CD4-positive, alpha-beta T cell treated with Interleukin-10 for 1 hour (primary cell): ENCODE measurements around the gene SCARB1.

ENCODE experiments used
- DNase-seq: peaks from one replicate; pipeline ENCODE4 v3.0.0-alpha.2; 2020

SCARB1 gene

GRCh38 chr12:124790650-124791400 is 72.8 kb downstream of the SCARB1 start:
- DNase-seq, result no peak

DNA sequence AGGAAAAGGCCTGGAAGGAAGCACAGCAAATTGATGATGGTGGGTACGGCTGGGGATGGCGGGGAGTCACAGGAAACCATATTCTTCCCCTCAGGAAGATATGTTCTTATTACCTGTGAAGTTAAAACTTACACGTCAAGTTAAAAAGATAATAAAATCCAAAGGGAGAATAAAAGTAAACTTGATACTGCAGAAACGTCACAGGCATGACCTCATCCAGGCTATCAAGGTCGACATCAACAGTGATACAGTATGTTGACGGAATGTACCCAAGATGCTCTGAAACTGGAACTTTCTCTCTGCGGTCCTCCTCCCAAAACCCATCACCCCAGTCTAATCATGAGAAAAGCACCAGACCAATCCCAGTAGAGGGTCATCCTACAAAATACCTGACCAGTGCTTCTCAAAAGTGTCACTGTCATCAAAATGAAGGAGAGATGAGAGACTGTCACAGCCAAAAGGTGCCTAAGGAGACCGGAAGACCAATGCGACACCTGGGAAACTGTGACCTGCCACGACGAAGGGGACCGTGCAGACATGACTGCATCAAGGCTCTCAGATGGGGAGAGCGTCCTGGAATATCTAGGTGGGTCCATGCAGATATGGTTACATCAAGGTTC is 74.6 kb downstream of the SCARB1 start:
- DNase-seq, result no peak

GRCh38 chr12:124786061-124786964 is 77.4 kb downstream of the SCARB1 start:
- no peak for DNase-seq

GRCh38 chr12:124784871-124785572 is 78.6 kb downstream of the SCARB1 start:
- no peak for DNase-seq

GRCh38 chr12:124783087-124783486 is 80.6 kb downstream of the SCARB1 start:
- no peak for DNase-seq

- no peak for DNase-seq
These were observed 81.5 kb downstream of the SCARB1 start for GRCh38 chr12:124782132-124782531.

DNA sequence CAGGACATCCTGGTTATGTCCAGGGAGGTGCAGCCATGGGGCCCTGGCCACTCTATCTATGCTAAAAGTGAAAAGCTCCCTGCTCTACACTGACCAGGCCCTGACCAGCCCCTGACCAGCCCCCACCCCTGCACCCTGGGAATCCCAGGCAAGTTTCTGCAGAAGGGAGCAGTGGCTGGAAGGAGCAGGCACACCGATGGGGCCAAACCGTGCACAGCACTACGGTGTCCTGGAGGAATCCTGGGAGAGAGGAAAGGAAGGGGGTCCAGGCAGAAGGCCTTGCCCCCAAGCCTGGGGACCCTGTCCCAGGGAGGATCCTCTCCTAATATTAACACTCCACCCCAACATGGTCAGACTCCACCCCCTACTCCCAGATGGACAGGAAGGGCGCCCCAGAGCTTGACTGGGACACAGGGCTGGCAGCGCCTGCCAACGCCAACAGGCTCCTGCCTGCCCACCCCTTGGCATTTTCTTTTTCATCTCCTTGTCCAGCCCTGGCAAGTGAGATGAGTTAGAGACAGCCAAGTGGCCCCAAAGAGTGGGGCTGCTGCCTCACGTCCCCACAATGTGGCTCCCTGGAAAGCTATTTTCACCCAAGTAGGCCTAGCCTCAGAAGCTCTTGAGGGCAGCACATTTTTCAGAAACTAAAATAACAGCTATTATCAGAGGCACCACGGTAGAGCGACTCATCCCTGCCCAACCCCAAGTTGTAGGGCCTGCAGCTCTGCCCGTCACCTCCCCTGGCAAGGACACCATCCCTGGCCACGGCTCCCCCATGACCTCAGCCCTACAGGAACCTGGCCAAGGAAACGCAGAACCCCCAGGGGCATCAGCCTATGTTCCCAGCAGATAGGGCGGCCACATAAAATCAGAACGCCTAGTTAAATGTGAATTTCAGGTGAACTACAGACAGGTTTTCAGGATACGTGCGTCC is 82.6 kb downstream of the SCARB1 start:
- no peak for DNase-seq

GRCh38 chr12:124780336-124780735 is 83.3 kb downstream of the SCARB1 start:
- DNase-seq, result no peak

DNA sequence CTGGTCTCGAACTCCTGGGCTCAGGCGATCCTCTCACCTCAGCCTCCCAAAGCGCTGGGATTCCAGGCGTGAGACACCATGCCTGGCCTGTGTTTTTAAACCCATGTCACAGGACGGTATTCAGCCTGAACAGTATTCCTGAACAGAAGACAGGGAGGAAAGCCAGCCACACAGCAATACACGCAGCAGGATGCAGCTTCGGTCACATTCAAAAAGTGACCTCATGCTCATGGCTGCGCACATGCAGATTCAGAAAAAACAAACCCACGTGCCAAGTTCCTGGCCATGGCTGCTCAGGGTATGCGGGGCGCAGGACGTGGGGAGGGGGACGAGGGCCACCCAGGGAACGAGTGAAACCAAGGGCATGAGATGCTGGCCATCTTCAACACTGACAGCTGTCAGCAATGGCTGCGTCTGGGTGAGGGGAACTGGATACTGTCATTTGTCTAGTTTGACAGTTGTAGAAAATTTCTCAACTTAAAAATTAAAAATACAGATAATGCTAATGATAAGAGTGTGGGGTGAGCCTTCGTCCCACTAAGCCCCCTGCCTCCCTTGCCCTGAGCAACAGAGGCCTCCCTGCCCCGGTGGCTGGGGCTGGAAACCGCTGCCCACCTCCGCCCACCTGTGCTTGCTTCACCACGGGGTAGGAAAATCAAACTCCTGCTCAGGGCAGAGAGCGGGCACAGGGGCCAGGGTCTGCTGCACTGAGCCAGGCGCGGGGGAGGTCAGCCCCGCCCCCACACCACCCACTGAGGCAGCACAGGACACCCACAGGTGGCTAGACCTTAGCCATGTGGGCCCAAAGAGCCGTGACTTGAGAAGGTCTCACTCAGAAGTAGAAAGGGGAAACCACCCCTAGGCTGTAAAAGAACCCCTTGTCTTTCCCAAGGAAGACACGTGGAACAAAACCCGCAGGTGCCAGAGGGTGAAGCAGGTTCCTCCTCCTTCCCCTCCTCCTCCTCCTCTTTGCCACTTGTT is 84.2 kb downstream of the SCARB1 start:
- no peak for DNase-seq

- no peak for DNase-seq
These were observed 85.3 kb downstream of the SCARB1 start for GRCh38 chr12:124778411-124778810.

DNA sequence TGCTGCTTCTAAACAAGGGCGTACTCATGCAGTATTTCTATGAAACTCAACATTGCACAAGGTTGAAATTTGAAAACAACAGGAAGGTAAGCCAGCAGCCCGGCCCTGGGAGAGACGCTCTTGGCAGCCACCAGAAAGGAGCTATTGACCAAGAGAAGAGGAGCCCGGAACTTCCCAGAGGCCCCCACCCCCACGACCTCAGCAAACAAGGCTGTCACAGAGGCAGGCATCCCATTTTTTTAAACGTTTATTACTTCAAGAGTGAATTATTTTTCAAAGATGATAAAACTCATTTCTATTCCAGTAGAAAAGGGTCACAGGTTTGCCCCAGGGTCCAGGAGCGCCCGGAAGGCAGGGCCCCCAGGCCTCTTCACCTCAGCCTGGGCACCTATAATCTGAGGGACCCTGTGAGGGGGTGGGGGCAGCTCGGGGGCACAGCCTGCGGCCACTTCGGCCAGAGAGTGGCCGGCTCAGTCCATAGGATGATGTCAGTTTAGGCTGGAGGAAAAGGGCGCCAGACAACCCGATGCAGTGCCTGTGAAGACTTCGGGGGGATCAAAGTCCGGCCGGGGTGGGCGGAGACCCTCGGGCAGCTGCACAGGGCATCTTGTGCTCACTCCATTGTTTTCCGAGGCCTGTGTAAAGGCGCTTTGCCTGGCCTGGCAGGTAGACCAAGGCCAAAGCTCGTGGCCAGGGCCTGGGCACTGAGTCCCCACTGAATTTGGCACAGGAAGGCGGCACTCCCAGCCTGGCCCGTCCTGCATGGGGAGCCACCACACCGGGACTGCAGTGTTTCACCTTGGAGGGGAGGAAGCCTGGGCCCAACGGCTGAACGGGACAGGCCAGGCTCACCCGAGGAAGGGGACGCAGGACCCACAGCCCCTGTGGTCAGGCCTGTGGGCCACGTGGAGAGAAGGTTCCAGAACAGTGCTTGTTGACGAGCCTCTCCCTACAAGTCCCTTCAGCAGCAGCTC is 86.0 kb downstream of the SCARB1 start:
- DNase-seq, result no peak

DNA sequence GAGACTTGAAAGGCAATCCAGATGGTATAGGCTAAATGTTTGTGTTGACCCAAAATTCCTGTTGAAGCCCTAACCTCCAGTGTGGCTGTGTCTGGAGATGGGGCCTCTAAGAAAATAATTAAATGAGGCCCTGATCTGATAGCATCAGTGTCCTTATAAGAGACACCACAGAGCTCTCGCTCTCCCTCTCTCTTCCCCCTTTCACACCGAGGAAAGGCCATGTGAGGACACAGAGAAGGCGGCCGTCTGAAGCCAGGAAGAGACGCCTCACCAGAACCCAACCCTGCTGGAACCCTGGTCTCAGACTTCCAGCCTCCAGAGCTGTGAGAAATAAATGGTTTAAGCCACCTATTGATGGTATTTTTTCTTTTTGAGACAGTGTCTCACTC is 87.5 kb downstream of the SCARB1 start:
- no peak for DNase-seq

DNA sequence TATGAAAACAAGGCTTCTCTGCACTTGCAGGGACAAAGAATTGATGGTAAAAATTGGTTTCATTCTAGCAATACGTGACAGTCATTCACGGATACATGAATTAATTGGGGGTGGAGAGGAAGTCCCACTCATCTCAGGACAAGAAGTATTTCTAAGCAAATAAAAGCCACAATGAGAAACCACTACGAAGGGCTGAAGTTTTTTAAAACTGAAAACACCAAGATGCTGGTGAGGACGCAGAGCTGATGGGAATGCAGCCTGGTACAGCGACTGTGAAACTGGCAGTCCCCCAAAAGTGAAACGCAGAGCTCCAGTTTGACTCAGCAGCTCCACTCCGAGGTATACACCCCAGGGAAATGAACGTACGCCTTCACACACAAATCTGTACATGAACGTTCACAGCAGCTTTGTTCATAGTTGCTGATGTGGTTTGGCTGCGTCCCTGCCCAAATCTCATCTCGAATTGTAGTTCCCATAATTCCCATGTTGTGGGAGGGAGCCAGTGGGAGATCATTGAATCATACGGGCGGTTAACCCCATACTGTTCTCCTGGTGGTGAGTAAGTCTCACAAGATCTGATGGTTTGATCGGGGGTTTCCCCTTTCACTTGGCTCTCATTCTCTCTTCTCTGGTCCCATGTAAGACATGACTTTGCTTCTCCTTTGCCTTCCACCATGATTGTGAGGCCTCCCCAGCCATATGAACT is 89.0 kb downstream of the SCARB1 start:
- peak; percentile 41 for DNase-seq

DNA sequence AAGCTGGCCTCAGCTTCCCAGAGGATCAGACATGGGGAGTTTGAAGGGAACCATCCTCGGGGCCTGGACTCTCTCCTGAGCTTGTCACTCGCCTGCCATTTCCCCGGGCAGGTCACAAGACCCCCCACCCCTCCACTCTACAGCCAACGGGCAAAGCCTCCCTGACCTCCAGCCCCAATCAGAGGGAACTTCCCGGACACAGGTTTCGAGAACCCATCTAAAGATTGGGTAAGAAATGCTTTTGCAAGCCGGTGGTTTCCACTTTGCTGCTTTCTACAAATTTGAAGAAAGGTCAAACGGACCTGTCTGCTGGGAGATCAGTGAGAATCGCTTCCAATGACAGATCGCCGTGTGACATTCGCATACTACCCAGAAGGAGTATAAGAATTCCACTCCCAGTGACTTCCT is 89.6 kb downstream of the SCARB1 start:
- peak; percentile 27 for DNase-seq

- DNase-seq, result no peak
These were observed 91.1 kb downstream of the SCARB1 start for GRCh38 chr12:124772289-124773170.

- peak; percentile 78 for DNase-seq
These were observed 92.0 kb downstream of the SCARB1 start for GRCh38 chr12:124771462-124772288.

- no peak for DNase-seq
These were observed 92.9 kb downstream of the SCARB1 start for GRCh38 chr12:124770728-124771127.
